WTC11 (cell line): ENCODE measurements around the gene EFNA5. TPM values are rescaled to one million over a fixed set of nuclear protein-coding genes. Genes with fewer than 3 reads are reported as not detected.

Experiments
- ATAC-seq: fragments of 200-7000 bp; cut with Tn5 transposase; 2 replicates; pipeline ENCODE4 v1.10.0; 2021; ENCODE audit warnings: mild to moderate bottlenecking, moderate library complexity
- CTCF ChIA-PET: fragments of 300-600 bp; sonication (Branson Sonifier 250); formaldehyde crosslinking; loops from one replicate; lab custom pipeline; 2021; ENCODE audit warnings: antibody characterized with exemption; lab: Charles Lee
- POLR2A ChIA-PET: fragments of 350-600 bp; sonication (Branson Sonifier 250); formaldehyde crosslinking; loops from one replicate; lab custom pipeline; 2021; ENCODE audit warnings: antibody characterized with exemption; lab: Charles Lee
- DNase-seq: peaks from one replicate; pipeline ENCODE4 v3.0.0; 2021; ENCODE audit warnings: low spot score
- H3K27ac Mint-ChIP-seq: 2 replicates; pipeline ENCODE4 v1.8.0; 2021; ENCODE audit warnings: mixed read lengths
- H3K27me3 Mint-ChIP-seq: 2 replicates; pipeline ENCODE4 v1.8.0; 2021; ENCODE audit warnings: low read depth, mild to moderate bottlenecking, moderate library complexity, mixed read lengths
- H3K36me3 Mint-ChIP-seq: 2 replicates; pipeline ENCODE4 v1.8.0; 2021; ENCODE audit warnings: mixed read lengths
- H3K4me1 Mint-ChIP-seq: 2 replicates; pipeline ENCODE4 v1.8.0; 2022; ENCODE audit warnings: mixed read lengths
- H3K4me3 Mint-ChIP-seq: 2 replicates; pipeline ENCODE4 v1.8.0; 2021; ENCODE audit warnings: mild to moderate bottlenecking, moderate library complexity, mixed read lengths
- H3K9me3 Mint-ChIP-seq: 2 replicates; pipeline ENCODE4 v1.8.0; 2021; ENCODE audit warnings: mixed read lengths
- AFF4 ChIP-seq: sonication (generic); formaldehyde crosslinking; IDR thresholded peaks from 2 replicates; pipeline ENCODE4 v1.8.1; 2023; ENCODE audit warnings: mild to moderate bottlenecking, missing genetic modification reagents, borderline replicate concordance
- ARID4B ChIP-seq: sonication (generic); formaldehyde crosslinking; IDR thresholded peaks from 2 replicates; pipeline ENCODE4 v1.8.0; 2023; ENCODE audit warnings: missing genetic modification reagents, mild to moderate bottlenecking, borderline replicate concordance
- CBFB ChIP-seq: sonication (generic); formaldehyde crosslinking; IDR thresholded peaks from 2 replicates; pipeline ENCODE4 v1.8.1; 2022; ENCODE audit warnings: mild to moderate bottlenecking, low read depth, missing genetic modification reagents
- E2F4 ChIP-seq: sonication (generic); formaldehyde crosslinking; IDR thresholded peaks from 2 replicates; pipeline ENCODE4 v1.8.1; 2022; ENCODE audit warnings: low read depth, mild to moderate bottlenecking, moderate library complexity, missing genetic modification reagents, borderline replicate concordance
- ERG ChIP-seq: fragments of 250-450 bp; sonication (Bioruptor Pico); IDR thresholded peaks from 2 replicates; pipeline ENCODE4 v1.8.0; 2021; ENCODE audit warnings: mild to moderate bottlenecking
- FOXJ3 ChIP-seq: sonication (generic); formaldehyde crosslinking; IDR thresholded peaks from 2 replicates; pipeline ENCODE4 v1.9.0; 2021; ENCODE audit warnings: missing genetic modification reagents, mild to moderate bottlenecking, borderline replicate concordance
- FOXK1 ChIP-seq: sonication (generic); formaldehyde crosslinking; IDR thresholded peaks from 2 replicates; pipeline ENCODE4 v1.8.0; 2022; ENCODE audit warnings: mild to moderate bottlenecking, moderate library complexity, missing genetic modification reagents
- FOXP1 ChIP-seq: sonication (generic); formaldehyde crosslinking; IDR thresholded peaks from 2 replicates; pipeline ENCODE4 v1.8.0; 2022; ENCODE audit warnings: missing genetic modification reagents, mild to moderate bottlenecking, moderate library complexity, borderline replicate concordance
- HMGXB4 ChIP-seq: sonication (generic); formaldehyde crosslinking; IDR thresholded peaks from 2 replicates; pipeline ENCODE4 v1.8.1; 2023; ENCODE audit warnings: mild to moderate bottlenecking, moderate library complexity, missing genetic modification reagents
- MXD4 ChIP-seq: fragments of 250-450 bp; sonication (Bioruptor Pico); IDR thresholded peaks from 2 replicates; pipeline ENCODE4 v1.8.0; 2021; ENCODE audit warnings: mild to moderate bottlenecking, moderate library complexity, borderline replicate concordance
- NFATC4 ChIP-seq: fragments of 250-450 bp; sonication (Bioruptor Pico); IDR thresholded peaks from 2 replicates; pipeline ENCODE4 v1.9.0; 2021; ENCODE audit warnings: mild to moderate bottlenecking
- RELA ChIP-seq: sonication (generic); formaldehyde crosslinking; IDR thresholded peaks from 2 replicates; pipeline ENCODE4 v1.8.1; 2022; ENCODE audit warnings: missing genetic modification reagents, mild to moderate bottlenecking, borderline replicate concordance
- TCF7 ChIP-seq: sonication (generic); formaldehyde crosslinking; IDR thresholded peaks from 2 replicates; pipeline ENCODE4 v1.8.0; 2022; ENCODE audit warnings: mild to moderate bottlenecking, low read depth, missing genetic modification reagents, moderate library complexity
- ZBTB21 ChIP-seq: sonication (generic); formaldehyde crosslinking; IDR thresholded peaks from 2 replicates; pipeline ENCODE4 v1.8.1; 2023; ENCODE audit warnings: mild to moderate bottlenecking, missing genetic modification reagents, borderline replicate concordance
- ZBTB43 ChIP-seq: sonication (generic); formaldehyde crosslinking; IDR thresholded peaks from 2 replicates; pipeline ENCODE4 v1.8.1; 2023; ENCODE audit warnings: mild to moderate bottlenecking, missing genetic modification reagents
- ZNF138 ChIP-seq: sonication (generic); formaldehyde crosslinking; conservative IDR thresholded peaks from 2 replicates; pipeline ENCODE4 v1.8.1; 2022; ENCODE audit warnings: mild to moderate bottlenecking, moderate library complexity, missing genetic modification reagents
- ZNF317 ChIP-seq: sonication (generic); formaldehyde crosslinking; IDR thresholded peaks from 2 replicates; pipeline ENCODE4 v1.8.1; 2023; ENCODE audit warnings: low read depth, mild to moderate bottlenecking, moderate library complexity, missing genetic modification reagents, borderline replicate concordance
- total RNA-seq: library from RNA; stranded (reverse); gene quantifications from 3 replicates; pipeline ENCODE4 v1.2.3, GENCODE V29; 2021

Gene EFNA5
- total RNA-seq, 1 experiment from 2014 or later: 17.4 TPM

- TF ChIP-seq ERG: no peak
- no peak for TF ChIP-seq TCF7 (CRISPR knock-in tag)
- TF ChIP-seq ZBTB21 (CRISPR knock-in tag): no peak
- no peak for TF ChIP-seq RELA (CRISPR knock-in tag)
- TF ChIP-seq ZNF138 (CRISPR knock-in tag): no peak
- TF ChIP-seq ZBTB43 (CRISPR knock-in tag): no peak
- no peak for TF ChIP-seq NFATC4 (CRISPR knock-in tag)
- TF ChIP-seq MXD4: no peak
Measured at GRCh38 chr5:107580889-107581820, 89.6 kb downstream of the EFNA5 start (continued).

- ChIA-PET CTCF (no interaction called here), POLR2A (no interaction called here)
- no peaks in the 10 kb centered on the region for H3K36me3 Mint-ChIP-seq
- DNase-seq (no peak), ATAC-seq (no peak)
- no peak overlapping the region for H3K27ac Mint-ChIP-seq
- no peak overlapping the region for H3K4me3 Mint-ChIP-seq
- no peaks in the 10 kb centered on the region for H3K9me3 Mint-ChIP-seq
- no peaks in the 10 kb centered on the region; the same call in 1 of the 2 replicates for H3K27me3 Mint-ChIP-seq
- peaks cover 63% of the 10 kb centered on the region for H3K4me1 Mint-ChIP-seq
- TF ChIP-seq FOXK1 (CRISPR knock-in tag) (no peak), E2F4 (CRISPR knock-in tag) (no peak), AFF4 (CRISPR knock-in tag) (no peak), FOXJ3 (CRISPR knock-in tag) (no peak), CBFB (CRISPR knock-in tag) (no peak), ZNF317 (CRISPR knock-in tag) (no peak), ZNF138 (CRISPR knock-in tag) (no peak), FOXP1 (CRISPR knock-in tag) (no peak), ARID4B (CRISPR knock-in tag) (no peak), TCF7 (CRISPR knock-in tag) (no peak), HMGXB4 (CRISPR knock-in tag) (no peak)
Measured at GRCh38 chr5:107578051-107578635, 92.6 kb downstream of the EFNA5 start.
